Ishikawa (cell line): ENCODE measurements around the gene NBEAL1.

Experiments used
- CEBPB ChIP-seq: IDR thresholded peaks from 2 replicates; pipeline ENCODE4 v1.6.1; 2012
- CREB1 ChIP-seq: IDR thresholded peaks from 2 replicates; pipeline ENCODE4 v1.6.1; 2012; ENCODE audit warnings: low read depth
- EGR1 ChIP-seq: IDR thresholded peaks from 2 replicates; pipeline ENCODE4 v1.6.1; 2012
- EP300 ChIP-seq: IDR thresholded peaks from 2 replicates; pipeline ENCODE4 v1.6.1; 2012; ENCODE audit warnings: borderline replicate concordance
- FOXM1 ChIP-seq: IDR thresholded peaks from 2 replicates; pipeline ENCODE4 v1.6.1; 2012; ENCODE audit warnings: low read depth, borderline replicate concordance
- MAX ChIP-seq: IDR thresholded peaks from 2 replicates; pipeline ENCODE4 v1.6.1; 2012
- NFIC ChIP-seq: IDR thresholded peaks from 2 replicates; pipeline ENCODE4 v1.6.1; 2012
- RAD21 ChIP-seq: IDR thresholded peaks from 2 replicates; pipeline ENCODE4 v1.6.1; 2012; ENCODE audit warnings: low read depth
- TAF1 ChIP-seq: IDR thresholded peaks from 2 replicates; pipeline ENCODE4 v1.6.1; 2012; ENCODE audit warnings: low read depth, mild to moderate bottlenecking
- TCF12 ChIP-seq: IDR thresholded peaks from 2 replicates; pipeline ENCODE4 v1.6.1; 2012; ENCODE audit warnings: low read depth
- TEAD4 ChIP-seq: IDR thresholded peaks from 2 replicates; pipeline ENCODE4 v1.6.1; 2012
- YY1 ChIP-seq: IDR thresholded peaks from 2 replicates; pipeline ENCODE4 v1.6.1; 2012; ENCODE audit warnings: low read depth
- ZBTB7A ChIP-seq: IDR thresholded peaks from 2 replicates; pipeline ENCODE4 v1.6.1; 2012; ENCODE audit warnings: low read depth
- TF ChIP-seq, protein P1 (sequence below): IDR thresholded peaks from 2 replicates; pipeline ENCODE4 v1.6.1; 2012
- TF ChIP-seq, protein P2 (sequence below): IDR thresholded peaks from 2 replicates; pipeline ENCODE4 v1.6.1; 2012; ENCODE audit warnings: low read depth, mild to moderate bottlenecking

Gene NBEAL1

DNA sequence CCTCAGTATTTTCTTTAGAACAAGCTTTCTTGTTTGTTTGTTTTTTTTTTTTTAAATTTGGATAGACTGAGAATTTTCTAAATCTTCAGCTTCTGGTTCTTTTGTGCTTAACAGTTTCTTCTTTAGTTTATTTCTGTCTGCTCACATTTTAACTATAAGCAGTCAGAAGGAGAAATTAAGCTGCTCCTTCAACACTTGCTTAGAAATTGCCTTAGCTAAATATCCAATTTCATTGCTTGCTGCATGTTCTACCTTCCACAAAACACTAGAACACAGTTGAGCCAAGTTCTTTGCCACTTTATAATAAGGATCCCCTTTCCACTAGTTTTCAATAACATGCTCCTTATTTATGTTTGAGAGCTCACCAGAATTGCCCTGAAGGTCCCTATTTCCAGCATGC lies 57.7 kb downstream of the NBEAL1 start:
- no peak for TF ChIP-seq RAD21
- no peak for TF ChIP-seq NFIC
- TF ChIP-seq, protein P1, sequence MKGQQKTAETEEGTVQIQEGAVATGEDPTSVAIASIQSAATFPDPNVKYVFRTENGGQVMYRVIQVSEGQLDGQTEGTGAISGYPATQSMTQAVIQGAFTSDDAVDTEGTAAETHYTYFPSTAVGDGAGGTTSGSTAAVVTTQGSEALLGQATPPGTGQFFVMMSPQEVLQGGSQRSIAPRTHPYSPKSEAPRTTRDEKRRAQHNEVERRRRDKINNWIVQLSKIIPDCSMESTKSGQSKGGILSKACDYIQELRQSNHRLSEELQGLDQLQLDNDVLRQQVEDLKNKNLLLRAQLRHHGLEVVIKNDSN: no peak
- TF ChIP-seq CREB1: no peak

GRCh38 chr2:203077451-203077850 lies 62.8 kb downstream of the NBEAL1 start:
- TF ChIP-seq EGR1: no peak
- no peak for TF ChIP-seq ZBTB7A
- TF ChIP-seq FOXM1: no peak
- TF ChIP-seq RAD21: no peak
- TF ChIP-seq, protein P2, sequence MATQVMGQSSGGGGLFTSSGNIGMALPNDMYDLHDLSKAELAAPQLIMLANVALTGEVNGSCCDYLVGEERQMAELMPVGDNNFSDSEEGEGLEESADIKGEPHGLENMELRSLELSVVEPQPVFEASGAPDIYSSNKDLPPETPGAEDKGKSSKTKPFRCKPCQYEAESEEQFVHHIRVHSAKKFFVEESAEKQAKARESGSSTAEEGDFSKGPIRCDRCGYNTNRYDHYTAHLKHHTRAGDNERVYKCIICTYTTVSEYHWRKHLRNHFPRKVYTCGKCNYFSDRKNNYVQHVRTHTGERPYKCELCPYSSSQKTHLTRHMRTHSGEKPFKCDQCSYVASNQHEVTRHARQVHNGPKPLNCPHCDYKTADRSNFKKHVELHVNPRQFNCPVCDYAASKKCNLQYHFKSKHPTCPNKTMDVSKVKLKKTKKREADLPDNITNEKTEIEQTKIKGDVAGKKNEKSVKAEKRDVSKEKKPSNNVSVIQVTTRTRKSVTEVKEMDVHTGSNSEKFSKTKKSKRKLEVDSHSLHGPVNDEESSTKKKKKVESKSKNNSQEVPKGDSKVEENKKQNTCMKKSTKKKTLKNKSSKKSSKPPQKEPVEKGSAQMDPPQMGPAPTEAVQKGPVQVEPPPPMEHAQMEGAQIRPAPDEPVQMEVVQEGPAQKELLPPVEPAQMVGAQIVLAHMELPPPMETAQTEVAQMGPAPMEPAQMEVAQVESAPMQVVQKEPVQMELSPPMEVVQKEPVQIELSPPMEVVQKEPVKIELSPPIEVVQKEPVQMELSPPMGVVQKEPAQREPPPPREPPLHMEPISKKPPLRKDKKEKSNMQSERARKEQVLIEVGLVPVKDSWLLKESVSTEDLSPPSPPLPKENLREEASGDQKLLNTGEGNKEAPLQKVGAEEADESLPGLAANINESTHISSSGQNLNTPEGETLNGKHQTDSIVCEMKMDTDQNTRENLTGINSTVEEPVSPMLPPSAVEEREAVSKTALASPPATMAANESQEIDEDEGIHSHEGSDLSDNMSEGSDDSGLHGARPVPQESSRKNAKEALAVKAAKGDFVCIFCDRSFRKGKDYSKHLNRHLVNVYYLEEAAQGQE: no peak
- no peak for TF ChIP-seq TEAD4
- TF ChIP-seq CEBPB: no peak
- TF ChIP-seq NFIC: no peak
- TF ChIP-seq CREB1: no peak
- TF ChIP-seq, protein P1: no peak
- no peak for TF ChIP-seq TAF1
- no peak for TF ChIP-seq MAX
- no peak for TF ChIP-seq TCF12
- TF ChIP-seq YY1: no peak

- no peak for TF ChIP-seq CREB1
- TF ChIP-seq EGR1: no peak
- TF ChIP-seq ZBTB7A: no peak
- TF ChIP-seq EP300: no peak
- TF ChIP-seq RAD21: no peak
- no peak for TF ChIP-seq TCF12
- TF ChIP-seq, protein P2: no peak
- TF ChIP-seq MAX: no peak
- no peak for TF ChIP-seq YY1
- no peak for TF ChIP-seq NFIC
- TF ChIP-seq CEBPB: no peak
- TF ChIP-seq, protein P1: no peak
- TF ChIP-seq TEAD4: no peak
These were observed 65.9 kb downstream of the NBEAL1 start for GRCh38 chr2:203080447-203081045.

DNA sequence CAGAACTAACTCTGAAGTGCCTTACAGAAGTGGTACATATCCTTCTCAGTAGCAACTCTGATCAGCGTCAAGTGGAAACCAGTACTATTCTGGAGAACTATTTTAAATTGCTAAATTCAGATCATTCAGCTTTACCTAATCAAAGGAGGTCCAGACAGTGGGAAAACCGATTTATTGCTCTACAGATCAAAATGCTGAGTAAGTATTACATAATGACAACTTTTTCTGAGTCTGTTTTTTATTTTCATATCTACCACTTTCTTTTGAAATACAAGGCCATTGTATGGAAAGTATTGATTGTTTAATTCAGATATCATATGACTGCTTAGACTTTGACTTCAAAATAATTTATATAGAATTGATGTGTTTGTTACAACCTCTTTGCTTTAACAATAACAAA lies 68.7 kb downstream of the NBEAL1 start:
- TF ChIP-seq EGR1 (no peak), CREB1 (no peak), TEAD4 (no peak), FOXM1 (no peak), EP300 (no peak), TCF12 (no peak), NFIC (no peak), TAF1 (no peak), RAD21 (no peak), ZBTB7A (no peak), CEBPB (no peak), MAX (no peak), YY1 (no peak)
- TF ChIP-seq, protein P1: no peak
- TF ChIP-seq, protein P2: no peak
